Measurements from ENCODE around the gene RELT.

GRCh38 chr11:73391665-73392064 is 15.5 kb downstream of the RELT start:
- TF ChIP-seq CTCF (conservative IDR thresholded peaks at IDR 0.05; ENCODE audit: low read depth, low read length) (no peak), EZH2phosphoT487 (IDR thresholded peaks at IDR 0.05; ENCODE audit: borderline replicate concordance, low read length) (no peak)

Measured in PC-3 (cell line).